SIG-M5 treated with dmso at 0.1 percent for 504 hours (cell line): ENCODE measurements around the gene XRCC5.

Experiments
- DNase-seq: peaks from one replicate; lab custom pipeline; 2025; ENCODE audit not compliant: unreplicated experiment; lab: John Stamatoyannopoulos, UW

XRCC5 gene

GRCh38 chr2:216151313-216152025 is 42.3 kb downstream of the XRCC5 start:
- no peak for DNase-seq

- no peak for DNase-seq
Measured at GRCh38 chr2:216155954-216156353, 46.8 kb downstream of the XRCC5 start.

DNA sequence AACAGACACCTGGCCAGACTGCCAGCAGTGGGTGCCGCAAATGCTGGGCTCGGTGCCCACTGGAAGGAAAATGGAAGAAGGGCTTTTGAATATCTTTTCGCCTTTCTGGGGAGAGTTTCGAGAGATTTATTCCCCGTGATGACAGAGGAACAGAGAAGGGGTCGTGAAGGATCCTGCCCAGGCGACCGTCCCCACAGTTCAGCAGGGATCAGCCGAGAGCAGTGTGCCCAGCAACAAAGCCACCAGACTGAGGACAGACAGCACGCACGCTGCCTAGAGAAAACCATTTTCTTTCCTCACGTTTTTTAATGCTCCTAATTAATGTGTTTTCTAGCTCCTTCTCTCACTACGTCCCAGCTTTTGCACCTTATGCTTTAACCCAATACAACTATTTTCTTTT is 47.7 kb downstream of the XRCC5 start:
- no peak for DNase-seq

GRCh38 chr2:216159144-216159543 is 50.0 kb downstream of the XRCC5 start:
- DNase-seq, result no peak

DNA sequence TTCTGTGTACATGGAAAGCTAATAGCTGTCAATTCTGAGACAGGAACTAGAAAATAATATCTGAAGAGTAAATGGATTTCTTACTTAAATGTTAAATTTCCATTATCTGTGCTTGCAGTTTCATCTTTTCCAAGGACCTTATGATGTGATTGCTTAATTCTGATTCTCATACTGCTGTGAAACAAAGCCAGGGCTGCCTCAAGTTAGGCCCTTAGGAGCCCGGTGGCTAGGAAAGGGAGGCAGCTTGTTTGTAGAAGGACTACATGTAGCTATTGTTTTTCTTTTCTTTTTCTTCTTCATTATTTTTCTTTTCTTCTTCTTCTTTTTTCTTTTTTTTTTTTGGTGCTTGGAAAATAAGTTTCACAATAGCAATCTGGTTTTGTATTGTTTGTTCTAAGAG is 50.5 kb downstream of the XRCC5 start:
- no peak for DNase-seq

GRCh38 chr2:216160786-216161185 is 51.6 kb downstream of the XRCC5 start:
- no peak for DNase-seq

DNA sequence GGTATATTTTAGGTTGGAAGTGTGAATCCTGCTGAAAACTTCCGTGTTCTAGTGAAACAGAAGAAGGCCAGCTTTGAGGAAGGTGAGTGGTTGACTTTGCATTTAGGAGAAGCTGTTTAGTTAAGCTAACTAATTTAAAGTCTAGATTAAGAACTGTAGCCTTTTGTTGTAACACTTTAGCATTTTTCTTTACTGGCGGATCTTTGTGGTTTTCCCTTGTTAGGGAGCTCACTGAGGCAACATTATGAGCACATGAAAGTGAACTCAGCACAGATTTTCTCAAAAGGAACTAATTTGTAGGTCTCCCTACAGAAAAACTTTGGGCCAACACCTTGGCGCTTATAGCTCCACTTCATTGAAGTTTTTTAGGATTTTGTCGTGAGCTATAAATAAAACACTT is 52.8 kb downstream of the XRCC5 start:
- DNase-seq, result no peak

DNA sequence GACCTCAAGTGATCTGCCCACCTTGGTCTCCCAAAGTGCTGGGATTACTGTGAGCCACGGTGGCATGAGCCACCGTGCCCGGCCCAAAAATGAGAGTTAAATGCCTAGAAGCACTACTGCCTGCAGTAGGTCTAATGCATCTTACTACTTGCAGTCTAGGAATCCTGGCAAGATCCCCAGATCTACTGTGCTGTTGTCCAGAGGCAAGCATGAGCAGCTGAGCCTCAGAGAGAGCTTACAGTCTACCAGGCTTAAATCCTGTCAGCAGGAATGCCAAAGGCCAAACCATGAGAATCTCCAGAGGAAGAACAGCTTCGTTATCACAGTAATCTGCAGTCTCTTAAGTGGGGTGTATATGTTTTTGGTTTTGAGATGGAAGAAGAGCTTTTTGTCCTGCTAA is 54.4 kb downstream of the XRCC5 start:
- DNase-seq, result no peak

DNA sequence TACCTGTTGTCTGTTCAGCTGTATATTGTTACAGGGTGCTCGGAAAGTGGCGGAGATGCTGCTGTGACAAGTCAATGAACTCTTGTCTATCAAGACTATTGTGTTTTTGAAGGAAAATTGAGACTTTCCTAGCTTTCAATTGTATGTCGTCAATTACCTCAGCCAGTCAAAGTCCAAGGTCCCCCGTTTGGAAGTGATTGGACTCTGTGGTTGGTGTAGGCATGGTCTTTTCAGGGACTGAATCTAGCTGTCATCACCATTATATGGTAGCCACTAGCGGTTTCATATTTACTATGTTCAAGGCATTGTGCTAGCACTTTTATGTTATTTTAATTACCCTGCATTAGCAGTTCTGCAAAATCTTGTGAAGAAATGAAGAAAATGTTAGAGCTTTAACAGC is 54.9 kb downstream of the XRCC5 start:
- DNase-seq, result no peak

GRCh38 chr2:216164576-216164975 is 55.4 kb downstream of the XRCC5 start:
- DNase-seq, result no peak

DNA sequence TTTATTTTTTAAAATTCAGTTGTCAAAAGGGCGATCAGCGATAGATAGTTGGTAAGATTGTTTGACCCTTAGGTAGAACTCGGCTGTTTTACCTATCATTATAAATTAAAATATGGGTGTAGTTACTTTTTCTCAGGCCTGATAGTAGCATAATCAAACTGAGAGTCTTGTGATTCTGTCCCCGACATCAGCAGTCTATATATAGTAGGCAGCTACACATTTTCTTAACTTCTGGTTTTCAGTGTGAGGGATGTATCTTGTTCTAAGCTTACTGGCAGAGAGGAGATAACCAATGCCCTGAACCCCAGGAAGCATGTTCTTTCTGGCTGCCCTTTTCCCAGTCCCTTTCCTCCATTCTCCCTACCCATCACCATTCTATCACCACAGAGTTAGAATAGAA is 56.6 kb downstream of the XRCC5 start:
- no peak for DNase-seq

DNA sequence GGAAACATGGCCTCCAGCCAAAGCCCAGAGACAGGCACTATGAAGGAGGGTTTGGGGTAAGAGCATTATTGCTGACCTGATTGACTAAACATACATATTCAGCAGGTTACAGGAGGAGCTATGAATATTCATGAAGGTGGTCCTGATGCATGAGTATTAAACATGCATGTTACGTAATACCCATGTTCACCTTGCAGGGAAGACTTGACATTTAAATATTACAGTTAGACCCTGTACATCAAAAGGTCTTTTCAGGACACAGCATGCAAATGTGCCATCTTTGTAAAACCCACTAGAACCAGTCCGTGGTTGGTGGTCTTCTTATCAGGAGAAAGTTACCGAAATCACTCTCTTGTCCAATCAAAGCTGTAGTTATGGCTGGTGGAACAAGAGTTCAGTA is 59.9 kb downstream of the XRCC5 start:
- DNase-seq, result no peak

DNA sequence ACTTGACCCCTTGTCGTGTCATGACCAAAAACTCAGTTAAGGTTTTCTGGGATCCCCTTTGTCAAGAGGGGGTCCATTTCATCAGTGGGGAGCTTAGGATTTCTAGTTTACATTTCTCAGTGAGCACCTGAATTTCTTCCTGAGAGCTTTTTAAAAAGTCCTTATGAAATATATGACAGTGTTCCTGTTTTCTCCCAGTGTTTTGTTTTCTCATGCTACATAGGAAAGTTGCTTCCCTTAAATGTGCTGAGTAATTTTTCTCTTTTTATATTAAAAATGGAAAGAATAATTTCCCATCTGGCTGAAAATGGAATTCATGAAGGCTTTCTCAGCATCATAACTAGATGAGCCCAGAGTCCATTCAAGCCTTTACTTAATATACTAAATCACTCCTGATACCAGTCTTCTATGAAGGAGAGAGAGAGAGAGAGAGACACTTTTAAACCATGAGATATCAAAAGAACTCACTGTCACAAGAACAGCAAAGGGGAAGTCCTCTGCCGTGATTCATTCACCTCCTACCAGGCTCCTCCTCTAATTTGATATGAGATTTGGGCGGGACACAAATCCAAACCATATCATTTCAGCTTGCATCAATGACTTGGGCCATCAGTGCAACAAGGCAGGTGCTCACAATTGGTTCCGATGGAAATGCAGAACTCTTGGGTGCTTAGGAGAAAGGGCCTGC is 61.1 kb downstream of the XRCC5 start:
- no peak for DNase-seq

DNA sequence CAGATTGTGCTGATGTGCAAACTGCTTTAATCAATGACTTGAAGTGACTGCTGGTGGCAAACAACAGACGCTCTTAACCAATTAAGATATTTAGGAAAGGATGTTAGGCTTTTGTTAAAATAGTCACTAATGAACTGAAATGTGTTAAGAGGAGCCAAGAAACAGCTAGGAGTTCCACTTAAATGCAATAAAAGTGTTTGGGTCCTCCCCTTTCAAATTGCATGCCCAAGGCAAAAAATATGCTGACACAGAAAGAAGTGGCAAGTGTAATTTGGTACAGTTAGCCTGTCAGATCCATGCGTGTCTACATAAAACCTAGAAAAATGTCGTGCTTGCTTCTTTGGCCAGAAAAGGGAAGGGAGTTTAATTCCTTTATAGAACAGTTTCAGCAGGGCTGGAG is 61.9 kb downstream of the XRCC5 start:
- no peak for DNase-seq

DNA sequence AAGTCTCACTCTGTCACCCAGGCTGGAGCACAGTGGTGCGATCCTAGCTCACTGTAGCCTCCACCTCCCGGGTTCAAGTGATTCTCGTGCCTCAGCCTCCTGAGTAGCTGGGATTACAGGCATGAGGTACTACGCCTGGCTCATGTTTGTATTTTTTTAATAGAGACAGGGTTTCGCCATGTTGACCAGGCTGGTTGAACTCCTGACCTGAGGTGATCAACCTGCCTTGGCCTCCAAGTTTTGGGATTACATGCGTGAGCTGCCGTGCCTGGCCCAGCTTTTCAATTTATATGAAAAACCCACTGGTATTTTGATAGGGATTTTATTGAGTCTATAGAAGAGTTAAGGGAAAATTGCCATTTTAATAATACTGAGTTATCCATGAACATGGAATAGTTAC is 63.3 kb downstream of the XRCC5 start:
- DNase-seq, result no peak

- DNase-seq, result no peak
Measured at GRCh38 chr2:216179015-216179414, 69.9 kb downstream of the XRCC5 start.

- DNase-seq, result no peak
Measured at GRCh38 chr2:216181351-216181750, 72.2 kb downstream of the XRCC5 start.

- DNase-seq, result no peak
Measured at GRCh38 chr2:216181953-216182461, 72.9 kb downstream of the XRCC5 start.

GRCh38 chr2:216183462-216183861 is 74.3 kb downstream of the XRCC5 start:
- peak; percentile 73 for DNase-seq

- no peak for DNase-seq
Measured at GRCh38 chr2:216188559-216188850, 79.4 kb downstream of the XRCC5 start.

DNA sequence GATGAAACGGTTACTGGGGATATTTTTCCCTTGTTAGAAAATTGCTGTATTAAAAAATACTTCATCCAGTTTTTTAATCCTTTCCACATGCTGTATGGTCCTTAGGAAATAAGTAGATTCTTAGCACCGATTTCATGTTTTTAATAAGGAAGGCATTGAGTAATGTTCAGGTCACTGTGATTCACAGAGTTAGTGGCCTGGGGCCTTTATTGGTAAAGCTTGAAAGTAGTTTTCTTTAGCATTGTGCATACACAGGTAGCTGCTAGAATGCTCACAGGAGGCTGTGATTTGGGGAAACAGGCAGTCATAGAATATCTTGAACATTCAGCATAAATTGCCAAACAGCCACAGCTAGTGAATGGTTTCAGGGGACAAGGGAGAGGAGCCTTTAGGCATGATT is 79.8 kb downstream of the XRCC5 start:
- DNase-seq, result no peak

DNA sequence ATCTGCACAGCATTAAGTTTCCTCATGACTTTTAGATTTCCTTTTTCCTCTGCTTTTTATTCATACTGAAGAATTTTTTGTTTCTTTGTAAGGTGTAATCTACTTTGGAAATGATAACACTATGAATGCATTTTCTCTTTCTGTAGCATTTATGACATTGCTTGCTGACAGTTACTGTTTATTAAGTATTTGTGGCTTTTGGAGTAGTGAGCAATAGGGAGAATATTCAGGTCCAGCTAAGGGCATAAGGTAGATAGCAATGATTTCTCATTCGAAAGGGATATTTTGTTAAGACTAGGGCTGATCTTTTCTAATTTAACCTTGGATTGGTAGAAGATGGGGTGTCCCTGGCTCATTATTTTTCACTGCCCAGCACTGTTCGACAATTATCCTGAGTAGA is 80.3 kb downstream of the XRCC5 start:
- no peak for DNase-seq

GRCh38 chr2:216192181-216192580 is 83.0 kb downstream of the XRCC5 start:
- no peak for DNase-seq
